C4-2B (cell line): Measurements from ENCODE around the gene AUP1.

ENCODE experiments used
- H3K27ac ChIP-seq: fragments of 450-650 bp; 2 replicates; pipeline ENCODE4 v1.5.1; 2017
- CTCF ChIP-seq: fragments of 450-650 bp; conservative IDR thresholded peaks from 2 replicates; pipeline ENCODE4 v1.5.1; 2017; ENCODE audit warnings: mild to moderate bottlenecking
- ZFX ChIP-seq: fragments of 450-650 bp; IDR thresholded peaks from 2 replicates; pipeline ENCODE4 v1.6.1; 2017

AUP1 gene

GRCh38 chr2:74538881-74539339 is 9.4 kb upstream of the AUP1 start:
- TF ChIP-seq ZFX, result no peak
- no peak for TF ChIP-seq CTCF
- H3K27ac ChIP-seq, result no peak overlapping the region

- TF ChIP-seq CTCF (no peak), ZFX (no peak)
- no peak overlapping the region for H3K27ac ChIP-seq
Observed at GRCh38 chr2:74537140-74537539, 7.6 kb upstream of the AUP1 start.

GRCh38 chr2:74536166-74536950 is 6.9 kb upstream of the AUP1 start:
- H3K27ac ChIP-seq, result no peak overlapping the region
- TF ChIP-seq ZFX (no peak), CTCF (no peak)

GRCh38 chr2:74535440-74535965 is 6.0 kb upstream of the AUP1 start:
- no peak for TF ChIP-seq CTCF
- no peak for TF ChIP-seq ZFX
- no peak overlapping the region for H3K27ac ChIP-seq

GRCh38 chr2:74534411-74534810 is 4.9 kb upstream of the AUP1 start:
- TF ChIP-seq CTCF, result no peak
- no peak for TF ChIP-seq ZFX
- no peak overlapping the region for H3K27ac ChIP-seq

GRCh38 chr2:74533464-74533863 is 4.0 kb upstream of the AUP1 start:
- H3K27ac ChIP-seq, result no peak overlapping the region
- TF ChIP-seq CTCF, result no peak

GRCh38 chr2:74532222-74532621 is 2.7 kb upstream of the AUP1 start:
- no peak overlapping the region for H3K27ac ChIP-seq
- no peak for TF ChIP-seq ZFX
- peak; percentile 25 for TF ChIP-seq CTCF
